Measurements from ENCODE around the gene C1QBP. TPM values are rescaled to one million over a fixed set of nuclear protein-coding genes. Genes with fewer than 3 reads are reported as not detected.
A peak's percentile ranks its signal among the peaks of the same experiment; 100 is the strongest.
"Not testable (repeated sequence)": the region's sequence is repeated elsewhere in the genome, so short reads cannot be mapped to it uniquely, and the experiment has no call there.

The C1QBP gene
- total RNA-seq, 1 donor from 2014 or later, result 541 TPM

- FAIRE-seq, result no peak
- Histone ChIP-seq H3K36me3 (ENCODE audit: control insufficient read depth, insufficient read depth, low read length) (peaks cover 23% of the 10 kb centered on the region), H3K4me3 (ENCODE audit: low read depth, low read length) (peak overlapping the region; percentile 79), H3K27me3 (ENCODE audit: control insufficient read depth, insufficient read depth, low read length) (no peaks in the 10 kb centered on the region)
- DNase-seq (ENCODE audit: low read depth), result peak; percentile 38
- TF ChIP-seq, protein P1, sequence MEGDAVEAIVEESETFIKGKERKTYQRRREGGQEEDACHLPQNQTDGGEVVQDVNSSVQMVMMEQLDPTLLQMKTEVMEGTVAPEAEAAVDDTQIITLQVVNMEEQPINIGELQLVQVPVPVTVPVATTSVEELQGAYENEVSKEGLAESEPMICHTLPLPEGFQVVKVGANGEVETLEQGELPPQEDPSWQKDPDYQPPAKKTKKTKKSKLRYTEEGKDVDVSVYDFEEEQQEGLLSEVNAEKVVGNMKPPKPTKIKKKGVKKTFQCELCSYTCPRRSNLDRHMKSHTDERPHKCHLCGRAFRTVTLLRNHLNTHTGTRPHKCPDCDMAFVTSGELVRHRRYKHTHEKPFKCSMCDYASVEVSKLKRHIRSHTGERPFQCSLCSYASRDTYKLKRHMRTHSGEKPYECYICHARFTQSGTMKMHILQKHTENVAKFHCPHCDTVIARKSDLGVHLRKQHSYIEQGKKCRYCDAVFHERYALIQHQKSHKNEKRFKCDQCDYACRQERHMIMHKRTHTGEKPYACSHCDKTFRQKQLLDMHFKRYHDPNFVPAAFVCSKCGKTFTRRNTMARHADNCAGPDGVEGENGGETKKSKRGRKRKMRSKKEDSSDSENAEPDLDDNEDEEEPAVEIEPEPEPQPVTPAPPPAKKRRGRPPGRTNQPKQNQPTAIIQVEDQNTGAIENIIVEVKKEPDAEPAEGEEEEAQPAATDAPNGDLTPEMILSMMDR (IDR thresholded peaks at IDR 0.05; ENCODE audit: insufficient read depth, low read length, severe bottlenecking), result no peak
Measured at GRCh38 chr17:5437721-5438317, 1.1 kb downstream of the C1QBP start.

- H3K27me3 ChIP-seq (ENCODE audit: control insufficient read depth, insufficient read depth, low read length); H3K4me3 ChIP-seq (ENCODE audit: low read depth, low read length); FAIRE-seq: not testable (repeated sequence)
- peaks cover 23% of the 10 kb centered on the region for H3K36me3 ChIP-seq (ENCODE audit: control insufficient read depth, insufficient read depth, low read length)
- peak; percentile 37 for DNase-seq (ENCODE audit: low read depth)
Measured at GRCh38 chr17:5435781-5436315, 3.1 kb downstream of the C1QBP start.

DNA sequence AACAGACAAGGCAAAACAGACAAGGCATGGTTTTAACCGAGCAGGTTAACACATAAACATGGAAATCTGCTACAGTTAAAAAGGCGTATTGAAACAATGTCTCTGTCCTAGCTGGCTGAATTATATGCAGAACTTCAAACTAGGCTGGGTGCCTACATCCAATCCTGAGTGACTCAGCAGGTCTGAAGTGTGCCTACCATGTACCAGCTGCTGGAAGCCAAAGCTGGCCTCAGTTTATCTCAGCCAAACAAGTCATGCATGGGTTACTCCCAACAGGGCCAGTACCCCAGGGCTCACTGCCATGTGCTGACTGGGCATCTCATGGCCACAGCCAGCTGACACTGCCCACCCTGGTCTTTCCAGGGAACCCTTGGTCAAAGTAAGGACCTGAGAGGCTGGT lies 4.0 kb downstream of the C1QBP start:
- Histone ChIP-seq H3K27me3 (ENCODE audit: control insufficient read depth, insufficient read depth, low read length) (no peaks in the 10 kb centered on the region), H3K4me3 (ENCODE audit: low read depth, low read length) (no peak overlapping the region), H3K36me3 (ENCODE audit: control insufficient read depth, insufficient read depth, low read length) (peaks cover 23% of the 10 kb centered on the region)
- no peak for FAIRE-seq
- DNase-seq (ENCODE audit: low read depth), result no peak
- TF ChIP-seq, protein P1 (IDR thresholded peaks at IDR 0.05; ENCODE audit: insufficient read depth, low read length, severe bottlenecking), result no peak

GRCh38 chr17:5431949-5432556 lies 6.9 kb downstream of the C1QBP start:
- Histone ChIP-seq H3K36me3 (ENCODE audit: control insufficient read depth, insufficient read depth, low read length) (peaks cover 29% of the 10 kb centered on the region), H3K4me3 (ENCODE audit: low read depth, low read length) (no peak overlapping the region), H3K27me3 (ENCODE audit: control insufficient read depth, insufficient read depth, low read length) (no peaks in the 10 kb centered on the region)
- DNase-seq (ENCODE audit: low read depth), result peak; percentile 92
- TF ChIP-seq, protein P1 (IDR thresholded peaks at IDR 0.05; ENCODE audit: insufficient read depth, low read length, severe bottlenecking), result no peak
- FAIRE-seq, result peak; percentile 66

DNA sequence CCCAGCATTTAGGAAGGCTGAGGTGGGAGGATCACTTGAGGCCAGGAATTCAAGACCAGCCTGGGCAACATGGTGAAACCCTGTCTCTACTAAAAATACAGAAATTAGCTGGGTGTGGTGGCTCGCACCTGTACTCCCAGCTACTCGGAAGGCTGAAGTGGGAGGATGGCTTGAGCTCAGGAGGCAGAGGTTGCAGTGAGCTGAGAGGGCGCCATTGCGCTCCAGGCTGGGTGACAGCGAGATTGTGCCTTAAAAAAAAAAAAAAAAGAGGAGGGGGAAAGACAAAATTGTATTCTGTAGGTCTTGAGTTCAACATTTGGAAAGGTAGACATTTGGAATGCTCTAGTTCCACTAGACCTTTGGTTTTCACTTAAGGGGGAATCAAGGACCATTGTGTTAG lies 7.7 kb downstream of the C1QBP start:
- not testable (repeated sequence) for H3K27me3 ChIP-seq (ENCODE audit: control insufficient read depth, insufficient read depth, low read length); H3K4me3 ChIP-seq (ENCODE audit: low read depth, low read length); DNase-seq (ENCODE audit: low read depth); FAIRE-seq
- peaks cover 29% of the 10 kb centered on the region for H3K36me3 ChIP-seq (ENCODE audit: control insufficient read depth, insufficient read depth, low read length)

DNA sequence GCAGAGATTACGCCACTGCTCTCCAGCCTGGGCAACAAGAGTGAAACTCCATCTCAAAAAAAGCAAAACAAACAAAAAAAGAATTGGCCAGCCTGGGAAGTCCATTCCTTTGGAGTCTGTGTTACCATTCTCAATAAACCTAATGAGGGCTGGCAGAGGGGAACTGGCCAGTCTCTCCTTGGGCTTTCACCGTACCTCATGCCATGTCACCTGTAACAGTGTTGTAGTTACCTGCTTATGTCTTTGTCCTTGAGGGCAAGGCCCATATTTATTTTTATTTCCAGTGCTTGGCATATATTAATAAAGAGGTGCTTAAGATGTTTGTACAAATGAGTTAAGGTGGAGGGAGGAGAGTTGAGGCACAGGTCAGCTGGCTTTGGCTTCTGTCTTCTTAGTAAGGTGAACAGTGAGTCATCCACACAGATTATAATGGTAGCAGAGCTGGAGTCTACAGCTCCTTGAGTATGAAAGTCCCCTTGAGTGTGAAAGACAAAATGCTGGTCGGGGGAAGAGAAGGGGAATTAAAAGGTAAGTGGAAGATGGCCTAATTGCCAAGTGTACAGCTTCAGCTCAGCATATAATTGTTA lies 8.4 kb downstream of the C1QBP start:
- H3K4me3 ChIP-seq (ENCODE audit: low read depth, low read length), result no peak overlapping the region
- no peaks in the 10 kb centered on the region for H3K27me3 ChIP-seq (ENCODE audit: control insufficient read depth, insufficient read depth, low read length)
- DNase-seq (ENCODE audit: low read depth) (peak; percentile 43), FAIRE-seq (no peak)
- H3K36me3 ChIP-seq (ENCODE audit: control insufficient read depth, insufficient read depth, low read length), result peaks cover 32% of the 10 kb centered on the region
- TF ChIP-seq, protein P1 (IDR thresholded peaks at IDR 0.05; ENCODE audit: insufficient read depth, low read length, severe bottlenecking), result no peak

Data from bronchial epithelial cell (primary cell).